Smooth muscle cell of the brain vasculature (primary cell): Measurements from ENCODE around the gene HOXB1.
"Not testable (repeated sequence)": the region's sequence is repeated elsewhere in the genome, so short reads cannot be mapped to it uniquely, and the experiment has no call there.

Experiments used
- DNase-seq: peaks from one replicate; pipeline ENCODE4 v3.0.0-alpha.2; 2012; ENCODE audit warnings: low read depth, low spot score

Gene HOXB1

GRCh38 chr17:48543107-48543853 lies 12.5 kb upstream of the HOXB1 start:
- no peak for DNase-seq

- DNase-seq: no peak
Observed at GRCh38 chr17:48542698-48543106, 11.9 kb upstream of the HOXB1 start.

- no peak for DNase-seq
Observed at GRCh38 chr17:48542114-48542656, 11.4 kb upstream of the HOXB1 start.

GRCh38 chr17:48541577-48542113 lies 10.8 kb upstream of the HOXB1 start:
- no peak for DNase-seq

- no peak for DNase-seq
Observed at GRCh38 chr17:48541036-48541576, 10.3 kb upstream of the HOXB1 start.

GRCh38 chr17:48540213-48540612 lies 9.4 kb upstream of the HOXB1 start:
- DNase-seq: no peak

- DNase-seq: no peak
Observed at GRCh38 chr17:48539177-48539576, 8.4 kb upstream of the HOXB1 start.

GRCh38 chr17:48537316-48537715 lies 6.5 kb upstream of the HOXB1 start:
- DNase-seq: no peak

- DNase-seq: not testable (repeated sequence)
Observed at GRCh38 chr17:48535793-48536559, 5.2 kb upstream of the HOXB1 start.

- DNase-seq: no peak
Observed at GRCh38 chr17:48532261-48532660, 1.4 kb upstream of the HOXB1 start.

- no peak for DNase-seq
Observed at GRCh38 chr17:48530208-48530886, 464 bp downstream of the HOXB1 start.

- DNase-seq: no peak
Observed at GRCh38 chr17:48529683-48530009, 1.2 kb downstream of the HOXB1 start.

- no peak for DNase-seq
Observed at GRCh38 chr17:48528936-48529682, 1.7 kb downstream of the HOXB1 start.

- DNase-seq: no peak
Observed at GRCh38 chr17:48528153-48528935, 2.5 kb downstream of the HOXB1 start.

GRCh38 chr17:48527547-48527932 lies 3.3 kb downstream of the HOXB1 start:
- no peak for DNase-seq

- no peak for DNase-seq
Observed at GRCh38 chr17:48526608-48527546, 3.9 kb downstream of the HOXB1 start.

GRCh38 chr17:48523010-48523409 lies 7.8 kb downstream of the HOXB1 start:
- DNase-seq: no peak

GRCh38 chr17:48522031-48522653 lies 8.7 kb downstream of the HOXB1 start:
- no peak for DNase-seq

- DNase-seq: no peak
Observed at GRCh38 chr17:48520631-48521079, 10.2 kb downstream of the HOXB1 start.
